Mesendoderm (in vitro differentiated cells): ENCODE results near the gene PHAF1.

Experiments
- DNase-seq: peaks from one replicate; pipeline ENCODE4 v3.0.0; 2013
- H2AK5ac ChIP-seq: 2 replicates; pipeline ENCODE4 v1.6.1; 2013; ENCODE audit warnings: low read length, inconsistent platforms
- H2BK120ac ChIP-seq: 2 replicates; pipeline ENCODE4 v1.6.1; 2013; ENCODE audit warnings: low read depth, mild to moderate bottlenecking, low read length, moderate library complexity, mixed read lengths
- H2BK15ac ChIP-seq: replicated peaks from 2 replicates; pipeline ENCODE4 v1.6.1; 2013; ENCODE audit warnings: low read depth, mild to moderate bottlenecking, moderate library complexity
- H2BK5ac ChIP-seq: 2 replicates; pipeline ENCODE4 v1.6.1; 2013; ENCODE audit warnings: low read length, inconsistent platforms
- H3K18ac ChIP-seq: 2 replicates; pipeline ENCODE4 v1.6.1; 2013; ENCODE audit warnings: mild to moderate bottlenecking, low read length, mixed read lengths
- H3K23ac ChIP-seq: one replicate; pipeline ENCODE4 v1.6.1; 2013; ENCODE audit warnings: low read length
- H3K27ac ChIP-seq: 2 replicates; pipeline ENCODE4 v1.5.1; 2013; ENCODE audit warnings: low read depth, mild to moderate bottlenecking, inconsistent platforms, low read length, moderate library complexity
- H3K27me3 ChIP-seq: 2 replicates; pipeline ENCODE4 v1.6.1; 2013; ENCODE audit warnings: low read length, control low read depth, mild to moderate bottlenecking, inconsistent platforms; ENCODE audit not compliant: insufficient read depth, poor library complexity
- H3K36me3 ChIP-seq: 2 replicates; pipeline ENCODE4 v1.6.1; 2013; ENCODE audit warnings: low read length, inconsistent platforms; ENCODE audit not compliant: control insufficient read depth, insufficient read depth
- H3K4ac ChIP-seq: one replicate; pipeline ENCODE4 v1.6.1; 2013; ENCODE audit warnings: low read depth, mild to moderate bottlenecking, low read length, moderate library complexity
- H3K4me1 ChIP-seq: 2 replicates; pipeline ENCODE4 v1.6.1; 2013; ENCODE audit warnings: low read depth, low read length, inconsistent platforms; ENCODE audit not compliant: control insufficient read depth
- H3K4me2 ChIP-seq: 2 replicates; pipeline ENCODE4 v1.6.1; 2013; ENCODE audit warnings: low read length
- H3K4me3 ChIP-seq: 2 replicates; pipeline ENCODE4 v1.5.1; 2013; ENCODE audit warnings: mild to moderate bottlenecking, low read length
- H3K56ac ChIP-seq: one replicate; pipeline ENCODE4 v1.6.1; 2013; ENCODE audit warnings: low read length
- H3K79me1 ChIP-seq: 2 replicates; pipeline ENCODE4 v1.6.1; 2013; ENCODE audit warnings: low read length, inconsistent platforms
- H3K79me2 ChIP-seq: 2 replicates; pipeline ENCODE4 v1.6.1; 2013; ENCODE audit warnings: mild to moderate bottlenecking, low read length; ENCODE audit not compliant: control insufficient read depth, insufficient read depth
- H3K9ac ChIP-seq: 2 replicates; pipeline ENCODE4 v1.6.1; 2013; ENCODE audit warnings: low read length, inconsistent platforms
- H4K5ac ChIP-seq: one replicate; pipeline ENCODE4 v1.6.1; 2013; ENCODE audit warnings: low read length
- H4K8ac ChIP-seq: one replicate; pipeline ENCODE4 v1.6.1; 2013; ENCODE audit warnings: low read depth, mild to moderate bottlenecking, control low read depth, low read length, moderate library complexity
- WGBS: extraction: QIAGEN DNeasy Blood & Tissue Kit; methylation state at CpG from one replicate; pipeline ENCODE4 v1.1.7; 2013; ENCODE audit warnings: low lambda C conversion rate, missing lambda C conversion rate; ENCODE audit not compliant: insufficient coverage; ENCODE audit errors: extremely low coverage; 5-methylcytosine and 5-hydroxymethylcytosine counted together

The PHAF1 gene

DNA sequence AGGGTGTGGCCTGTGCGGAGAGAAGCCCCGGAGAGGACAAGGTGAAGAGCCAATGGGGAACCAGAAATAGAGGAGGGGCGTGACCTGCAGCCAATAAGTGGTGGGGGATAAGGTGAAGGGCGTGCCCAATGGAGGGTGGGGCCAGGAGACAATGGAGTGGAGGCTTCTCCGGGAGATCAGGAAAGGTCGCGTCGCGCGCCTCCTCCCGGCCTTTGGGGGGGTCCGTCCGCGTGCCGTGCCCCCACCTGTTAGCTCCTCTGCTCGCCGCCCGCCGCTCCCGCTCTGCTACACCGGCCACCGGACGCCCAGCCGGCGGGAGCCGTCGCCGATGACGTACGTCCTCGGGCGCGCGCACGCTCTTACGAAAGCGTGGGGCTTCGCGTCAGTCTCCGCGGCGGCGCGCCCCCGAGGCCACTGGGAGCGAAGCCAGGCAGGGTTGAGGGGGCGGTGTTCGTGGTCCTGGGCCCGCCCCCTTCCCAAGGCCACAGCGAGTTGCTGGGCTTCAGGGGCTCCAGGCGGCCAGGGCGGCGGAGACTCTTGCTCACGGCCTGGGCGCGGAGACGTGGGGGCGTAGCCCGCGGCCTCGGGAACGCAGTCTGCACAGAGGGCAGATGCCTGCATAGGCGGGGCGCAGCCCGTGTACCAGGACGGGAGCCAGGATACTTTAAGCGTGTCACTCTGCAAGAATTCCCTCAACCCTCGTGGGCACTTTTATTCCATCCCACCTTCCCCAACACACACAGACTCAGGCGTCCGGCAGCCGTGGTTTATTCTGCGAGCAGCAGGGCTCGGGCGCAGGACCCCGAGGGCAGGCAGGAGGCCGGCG, 74.1 kb downstream of the PHAF1 start, which contains the start of gene MATCAP1:
Gene MATCAP1 (minus strand): TSS at position 337 of the 826 bp plus-strand sequence. CDS start 3,353 bp downstream, outside the sequence.
- Histone ChIP-seq H2BK120ac (no peak within 1 kb of the TSS), H3K4me3 (peak within 1 kb of the TSS; percentile 63), H3K4me2 (peak within 1 kb of the TSS; percentile 92), H2AK5ac (peak within 1 kb of the TSS; percentile 73), H3K56ac (peak within 1 kb of the TSS; percentile 98), H3K36me3 (no peaks in the 10 kb centered on the region), H3K27me3 (no peaks in the 10 kb centered on the region), H3K4ac (no peak within 1 kb of the TSS), H3K79me1 (peaks cover 4% of the 10 kb centered on the region), H4K8ac (no peak within 1 kb of the TSS), H4K5ac (no peak within 1 kb of the TSS), H2BK15ac (no peak within 1 kb of the TSS), H3K23ac (peak within 1 kb of the TSS; percentile 19), H2BK5ac (peak within 1 kb of the TSS; percentile 72), H3K4me1 (peaks cover 3% of the 10 kb centered on the region), H3K27ac (no peak within 1 kb of the TSS), H3K18ac (peak within 1 kb of the TSS; percentile 15), H3K9ac (peak within 1 kb of the TSS; percentile 85), H3K79me2 (no peaks in the 10 kb centered on the region)
- DNase-seq: peak; percentile 99
- WGBS: no CpG with 5 or more reads among the region's 77 CpGs

DNA sequence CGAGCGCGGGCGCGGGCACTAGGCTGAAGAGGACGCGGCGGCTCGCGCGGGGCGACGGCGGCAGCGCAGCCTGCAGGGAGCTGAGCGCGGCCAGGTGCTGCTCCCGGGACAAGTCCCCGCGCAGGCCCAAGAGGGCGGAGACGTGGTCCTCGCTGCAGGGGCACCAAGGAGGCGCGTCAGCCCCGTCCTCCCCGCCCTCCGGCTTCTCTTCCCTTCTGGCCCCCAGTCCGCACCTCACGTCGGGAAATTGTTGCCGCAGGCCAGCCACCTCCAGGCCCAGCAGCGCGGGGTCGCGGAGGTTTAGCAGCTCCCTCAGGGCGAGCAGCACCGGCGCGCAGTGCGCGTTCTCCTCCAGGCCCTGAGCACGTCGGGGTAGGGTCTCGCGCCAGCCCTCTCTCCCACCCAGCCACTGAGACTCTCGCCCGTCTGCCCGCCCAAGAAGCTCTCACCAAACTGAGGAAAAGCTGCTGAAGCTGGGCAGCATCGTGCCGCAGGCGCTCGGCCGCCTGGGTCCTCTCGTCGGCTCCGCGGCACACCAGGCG, 74.8 kb downstream of the PHAF1 start:
- H3K9ac ChIP-seq: peak overlapping the region; percentile 69
- no peaks in the 10 kb centered on the region for H3K27me3 ChIP-seq
- no CpG with 5 or more reads among the region's 59 CpGs for WGBS
- peaks cover 3% of the 10 kb centered on the region for H3K4me1 ChIP-seq
- H2AK5ac ChIP-seq: no peak overlapping the region
- no peak overlapping the region for H4K8ac ChIP-seq
- DNase-seq: peak; percentile 36
- no peaks in the 10 kb centered on the region for H3K36me3 ChIP-seq
- no peaks in the 10 kb centered on the region for H3K79me2 ChIP-seq
- H3K18ac ChIP-seq: no peak overlapping the region
- H3K4ac ChIP-seq: no peak overlapping the region
- H3K23ac ChIP-seq: peak overlapping the region; percentile 19
- H3K27ac ChIP-seq: no peak overlapping the region
- no peak overlapping the region for H4K5ac ChIP-seq
- peak overlapping the region; percentile 65 for H3K56ac ChIP-seq
- peaks cover 4% of the 10 kb centered on the region for H3K79me1 ChIP-seq
- no peak overlapping the region for H2BK120ac ChIP-seq
- H3K4me2 ChIP-seq: peak overlapping the region; percentile 92
- peak overlapping the region; percentile 30 for H3K4me3 ChIP-seq
- H2BK15ac ChIP-seq: no peak overlapping the region
- no peak overlapping the region for H2BK5ac ChIP-seq

DNA sequence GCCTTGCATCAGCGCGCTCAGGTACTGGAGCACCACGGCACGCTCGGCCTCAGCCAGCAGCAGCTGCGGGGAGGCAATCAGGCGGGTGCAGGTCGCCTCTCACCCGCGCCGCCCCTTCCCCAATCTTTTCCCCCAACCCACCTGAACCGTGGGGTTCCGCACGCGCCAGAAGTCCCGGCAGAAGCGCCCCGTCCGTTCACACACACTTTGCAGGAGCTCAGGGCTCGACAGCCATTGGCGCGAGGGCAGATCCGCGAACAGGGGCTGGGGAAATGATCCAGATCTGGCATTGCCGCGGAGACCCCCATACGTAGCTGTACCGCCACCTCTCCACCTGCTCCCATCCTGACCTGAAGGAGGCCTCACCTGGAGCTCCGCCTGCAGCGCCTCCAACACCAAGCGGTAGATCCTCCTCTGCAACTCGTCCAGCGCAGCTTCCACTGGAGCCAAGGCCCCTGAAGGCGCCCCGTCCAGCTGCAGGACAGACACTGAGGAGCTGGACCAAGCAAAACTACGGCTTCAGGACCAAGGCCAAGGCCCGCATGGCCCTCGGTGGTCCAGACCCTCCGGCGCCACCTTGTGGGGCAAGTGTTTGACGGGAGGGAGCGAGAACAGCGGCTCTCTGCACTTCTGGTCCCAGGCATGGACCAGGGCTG, 75.4 kb downstream of the PHAF1 start:
- Histone ChIP-seq H3K18ac (no peak overlapping the region), H3K79me1 (peaks cover 4% of the 10 kb centered on the region), H3K23ac (no peak overlapping the region), H3K4me2 (no peak overlapping the region), H3K79me2 (no peaks in the 10 kb centered on the region), H3K9ac (no peak overlapping the region), H4K8ac (no peak overlapping the region), H4K5ac (no peak overlapping the region), H2AK5ac (no peak overlapping the region), H3K4ac (no peak overlapping the region), H3K4me1 (peaks cover 3% of the 10 kb centered on the region), H2BK5ac (no peak overlapping the region), H3K56ac (no peak overlapping the region), H3K27me3 (no peaks in the 10 kb centered on the region), H2BK120ac (no peak overlapping the region), H3K36me3 (no peaks in the 10 kb centered on the region), H3K4me3 (no peak overlapping the region), H3K27ac (no peak overlapping the region), H2BK15ac (no peak overlapping the region)
- no CpG with 5 or more reads among the region's 43 CpGs for WGBS
- peak; percentile 94 for DNase-seq

DNA sequence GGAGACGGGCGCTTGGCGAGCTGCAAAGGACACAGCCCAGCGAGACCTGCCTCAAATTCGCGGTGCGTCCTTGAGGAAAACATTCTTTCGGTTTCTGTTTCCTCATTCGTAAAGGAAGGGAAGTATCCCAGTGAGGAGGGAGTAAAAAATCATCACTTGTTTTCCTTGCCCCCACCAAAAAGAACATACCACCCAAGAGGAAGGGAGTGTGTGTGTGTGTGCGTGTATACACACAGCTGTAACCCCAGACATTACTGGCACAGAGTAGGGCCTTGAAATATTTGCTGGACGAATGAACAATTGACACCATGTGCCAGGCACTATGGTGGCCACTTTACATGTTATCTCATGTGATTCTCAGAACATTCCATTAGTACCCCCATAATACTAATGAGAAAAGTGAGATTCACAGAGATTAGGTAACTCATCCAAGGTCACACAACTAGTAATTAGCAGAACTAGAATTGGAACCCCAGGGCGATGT, 76.0 kb downstream of the PHAF1 start:
- Histone ChIP-seq H3K4ac (no peak overlapping the region), H3K18ac (no peak overlapping the region), H2BK15ac (no peak overlapping the region), H2BK5ac (no peak overlapping the region), H3K4me1 (peaks cover 3% of the 10 kb centered on the region), H4K5ac (no peak overlapping the region), H3K4me3 (no peak overlapping the region), H3K27ac (no peak overlapping the region), H3K27me3 (no peaks in the 10 kb centered on the region), H3K9ac (no peak overlapping the region), H3K56ac (no peak overlapping the region), H3K23ac (no peak overlapping the region), H2BK120ac (no peak overlapping the region), H2AK5ac (no peak overlapping the region), H3K4me2 (no peak overlapping the region), H3K79me2 (no peaks in the 10 kb centered on the region), H3K36me3 (no peaks in the 10 kb centered on the region), H4K8ac (no peak overlapping the region), H3K79me1 (peaks cover 4% of the 10 kb centered on the region)
- DNase-seq: no peak
- no CpG with 5 or more reads among the region's 12 CpGs for WGBS

DNA sequence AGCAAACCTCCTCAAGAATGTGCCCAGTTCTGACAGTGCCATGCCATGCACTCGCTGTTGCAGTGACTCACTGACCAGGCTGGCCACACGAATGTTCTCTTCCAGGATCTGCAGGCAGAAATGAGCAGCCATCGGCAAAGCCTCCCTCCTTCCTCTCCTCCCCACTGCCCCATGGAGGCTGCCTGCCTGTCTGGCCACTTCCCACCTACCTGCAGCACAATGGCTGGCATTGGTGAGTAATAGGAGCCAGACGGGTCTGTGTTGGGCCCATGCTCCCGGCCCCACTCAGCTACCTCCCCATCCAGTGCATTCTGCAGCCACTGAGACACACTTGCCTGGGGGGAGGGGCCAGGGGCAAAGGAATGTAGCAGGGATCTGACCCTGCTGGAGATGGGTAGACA, 76.8 kb downstream of the PHAF1 start:
- H3K23ac ChIP-seq: no peak overlapping the region
- H3K4me1 ChIP-seq: peaks cover 3% of the 10 kb centered on the region
- H3K18ac ChIP-seq: no peak overlapping the region
- H2BK5ac ChIP-seq: no peak overlapping the region
- H2BK15ac ChIP-seq: no peak overlapping the region
- no peak overlapping the region for H3K9ac ChIP-seq
- DNase-seq: peak; percentile 88
- H4K8ac ChIP-seq: no peak overlapping the region
- H3K56ac ChIP-seq: peak overlapping the region; percentile 15
- no peak overlapping the region for H2AK5ac ChIP-seq
- no peaks in the 10 kb centered on the region for H3K79me2 ChIP-seq
- H3K36me3 ChIP-seq: no peaks in the 10 kb centered on the region
- H2BK120ac ChIP-seq: no peak overlapping the region
- no peak overlapping the region for H3K4me2 ChIP-seq
- no peak overlapping the region for H3K4ac ChIP-seq
- no CpG with 5 or more reads among the region's 5 CpGs for WGBS
- H3K27me3 ChIP-seq: no peaks in the 10 kb centered on the region
- no peak overlapping the region for H3K27ac ChIP-seq
- peaks cover 4% of the 10 kb centered on the region for H3K79me1 ChIP-seq
- H4K5ac ChIP-seq: no peak overlapping the region
- no peak overlapping the region for H3K4me3 ChIP-seq
